GM15510 (cell line): ENCODE measurements around the gene ZBTB18.

Experiments used
- POLR2A ChIP-seq: IDR thresholded peaks from 3 replicates; pipeline ENCODE4 v1.6.1; 2011; ENCODE audit warnings: borderline replicate concordance; ENCODE audit not compliant: insufficient read length; ENCODE audit errors: extremely low read depth

Gene ZBTB18

DNA sequence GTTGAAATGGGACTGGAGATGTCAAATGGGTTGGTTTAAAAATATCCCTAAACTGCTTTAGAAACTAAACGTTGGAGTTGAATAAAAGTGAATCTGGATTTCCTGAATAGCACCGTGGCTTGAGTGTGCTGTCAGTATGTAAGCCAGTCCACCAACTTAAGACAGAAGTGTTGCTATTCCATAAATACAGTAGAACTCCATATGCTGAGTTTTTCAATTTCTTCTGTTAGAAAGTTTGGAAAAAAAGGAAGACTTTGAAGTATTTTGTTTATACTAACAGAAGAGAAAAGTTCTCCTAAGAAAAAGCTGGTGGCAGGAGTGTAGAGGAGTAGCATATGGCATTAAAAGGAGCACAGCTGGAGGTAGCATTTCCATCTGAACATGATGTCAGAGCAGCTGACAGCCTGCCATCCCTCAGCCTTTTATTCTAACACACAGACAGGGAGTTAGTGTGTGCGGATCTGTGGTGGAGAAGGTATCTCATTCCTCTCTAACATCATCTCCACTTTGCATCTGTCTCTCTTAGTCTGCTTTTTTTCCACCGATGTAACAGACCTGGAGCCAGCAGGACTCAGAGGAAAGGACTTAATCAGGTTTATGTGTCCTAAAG is at the start of gene ZBTB18:
Gene ZBTB18, plus strand, starts transcription at position 449 of the 610 bp plus-strand sequence. Its CDS starts 149 bp downstream, at position 598.
- TF ChIP-seq POLR2A, result no peak

DNA sequence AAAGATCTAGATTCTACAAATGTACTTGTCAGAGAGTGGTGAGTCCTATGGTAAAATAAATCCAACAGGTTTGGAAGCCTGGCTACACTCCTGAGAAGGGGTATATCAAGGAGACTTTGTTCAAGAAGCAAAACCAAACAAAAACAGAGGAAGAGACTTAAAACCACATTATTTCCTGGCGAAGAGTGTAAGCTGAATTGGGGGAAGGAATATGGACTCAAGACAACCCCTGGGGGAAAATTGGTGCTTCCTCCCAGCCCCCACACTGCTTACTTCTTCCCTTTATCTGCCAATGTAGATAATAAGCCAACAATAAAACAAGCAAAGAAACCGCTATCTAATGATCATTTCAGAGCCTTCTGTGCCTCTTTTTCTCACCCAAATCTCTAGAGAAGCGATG is 48.4 kb upstream of the ZBTB18 start:
- TF ChIP-seq POLR2A, result no peak

DNA sequence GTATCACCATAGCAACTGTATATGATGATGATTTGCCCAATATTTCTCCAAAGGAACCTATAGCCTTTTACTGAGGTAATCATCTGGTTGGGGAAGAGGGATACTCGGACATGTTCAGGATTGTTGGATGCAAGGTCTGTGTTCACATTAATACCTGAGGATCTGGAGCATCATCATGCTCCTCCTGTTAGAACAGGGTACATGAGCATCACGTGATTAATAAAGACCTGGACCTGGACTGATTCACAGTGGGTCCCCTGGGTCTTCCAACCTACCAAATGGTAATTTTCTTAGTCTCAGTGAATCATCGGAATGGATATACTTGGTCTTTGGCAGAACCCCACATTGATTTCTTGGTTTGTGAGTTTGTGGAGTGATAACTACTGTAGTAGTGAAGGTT is 45.6 kb upstream of the ZBTB18 start:
- no peak for TF ChIP-seq POLR2A

DNA sequence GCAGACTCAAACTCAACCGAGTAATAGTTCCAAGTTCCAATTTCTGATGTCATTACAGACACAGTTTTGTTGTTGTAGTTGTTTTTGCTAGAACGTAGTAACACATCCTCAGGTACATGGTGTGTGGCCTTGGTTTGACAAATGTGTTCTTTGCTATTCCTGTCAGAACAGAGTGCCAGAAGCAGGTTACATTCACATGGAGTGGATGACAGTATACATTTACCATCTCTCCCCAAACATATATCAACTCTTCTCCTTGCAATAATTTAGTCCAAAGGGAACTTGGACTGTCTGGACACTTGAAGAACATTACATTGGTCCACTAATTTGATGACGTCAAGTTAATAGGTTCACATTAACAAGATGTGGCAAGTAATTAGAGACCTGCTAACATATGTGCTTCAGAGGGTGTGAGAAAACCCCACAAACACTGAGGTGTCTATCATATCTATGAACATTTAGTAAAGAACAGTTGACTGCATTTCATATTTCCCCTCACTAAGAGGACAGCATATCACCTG is 44.6 kb upstream of the ZBTB18 start:
- TF ChIP-seq POLR2A, result no peak

DNA sequence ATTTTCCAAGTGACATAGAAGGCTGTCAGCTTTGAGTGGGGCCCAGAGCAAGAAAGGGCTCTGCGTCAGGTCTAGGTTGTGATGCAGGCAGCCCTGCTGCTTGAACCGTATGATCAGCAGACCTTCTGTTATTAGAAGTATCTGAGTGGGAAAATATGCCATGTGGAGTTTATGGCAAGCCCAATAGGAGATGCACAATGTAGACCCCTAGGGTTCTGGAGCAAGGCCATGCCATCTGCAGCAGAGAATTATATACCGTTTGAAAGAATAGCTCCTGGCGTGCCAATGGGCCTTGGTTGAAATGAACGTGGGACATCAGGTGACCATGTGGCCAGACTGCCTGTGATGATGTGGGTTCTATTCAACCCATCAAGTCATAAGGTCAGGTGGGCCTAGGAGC is 44.1 kb upstream of the ZBTB18 start:
- no peak for TF ChIP-seq POLR2A

DNA sequence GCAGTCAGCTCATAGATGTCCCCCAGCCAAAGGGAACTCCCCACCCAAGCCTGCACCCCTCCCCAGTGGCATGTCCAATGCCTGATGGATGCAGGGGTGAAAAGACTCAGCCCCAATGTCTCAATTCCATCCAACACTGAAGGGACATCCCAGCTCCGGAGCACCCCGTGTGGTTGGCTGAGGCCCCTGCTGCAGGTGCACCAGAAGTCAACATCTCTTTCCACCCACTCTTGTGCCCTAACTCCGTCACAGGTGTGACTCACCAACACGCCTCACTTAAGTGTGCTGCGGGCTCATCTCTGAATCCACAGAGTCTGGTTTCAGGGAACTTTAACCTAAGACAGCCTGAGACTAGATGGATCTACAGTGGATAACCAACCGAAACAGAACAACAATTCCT is 40.9 kb upstream of the ZBTB18 start:
- no peak for TF ChIP-seq POLR2A

DNA sequence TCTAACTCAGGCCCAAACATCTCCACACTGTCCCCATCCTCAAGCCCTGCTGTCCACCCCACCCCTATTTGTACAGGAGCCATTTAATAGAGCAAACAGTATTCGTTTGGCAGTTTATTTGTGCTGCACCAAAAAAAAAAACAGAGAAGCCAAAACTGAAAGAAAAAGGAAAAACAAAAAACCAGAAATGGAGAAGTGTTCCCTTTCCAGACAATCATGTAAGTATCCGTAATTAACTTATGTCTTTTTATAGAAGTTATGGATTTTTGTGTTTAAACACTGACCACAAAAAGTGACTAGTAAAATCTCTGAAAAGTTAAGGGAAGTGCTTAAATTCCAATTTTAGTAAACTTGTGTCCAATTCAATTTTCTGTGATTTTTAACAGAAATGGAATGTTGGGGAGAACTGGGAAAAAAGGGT is 40.4 kb upstream of the ZBTB18 start:
- no peak for TF ChIP-seq POLR2A

DNA sequence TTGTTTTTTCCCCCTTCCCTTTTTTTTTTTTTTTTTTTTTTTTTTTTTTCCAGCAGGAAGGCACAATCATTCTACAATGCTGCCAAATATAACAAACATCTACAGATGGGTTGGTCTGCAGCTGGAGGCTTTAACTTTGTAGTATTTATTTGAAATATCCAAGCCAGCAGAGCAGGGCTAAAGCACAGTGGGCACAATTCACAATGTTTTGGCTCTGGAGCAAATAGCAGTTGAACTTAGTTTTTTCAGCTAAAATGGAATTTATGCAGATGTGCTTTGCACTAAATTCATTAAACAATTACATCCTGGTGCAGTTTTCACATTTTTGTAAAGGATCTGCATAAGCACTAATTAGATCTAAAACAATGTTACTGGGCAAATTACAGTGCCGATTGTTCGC is 39.8 kb upstream of the ZBTB18 start:
- TF ChIP-seq POLR2A, result no peak

DNA sequence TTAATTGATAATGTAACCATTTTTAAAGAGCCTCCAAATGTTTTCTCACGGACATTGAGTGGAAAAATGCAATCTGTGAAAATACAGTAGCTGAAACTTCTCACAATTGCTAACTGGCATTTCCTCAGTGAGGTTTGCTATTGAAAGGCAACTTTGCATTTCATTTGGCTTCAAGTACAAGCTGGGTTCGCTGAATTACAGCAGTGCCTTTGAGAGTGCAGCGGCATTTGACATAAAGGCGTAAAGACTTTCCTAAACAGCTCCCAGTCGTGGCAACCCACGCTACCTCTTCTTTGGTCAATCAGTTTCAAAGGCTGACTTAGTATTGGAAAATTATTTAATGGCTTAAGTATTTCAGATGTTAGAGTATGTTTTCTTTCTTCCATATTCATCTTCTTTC is 39.3 kb upstream of the ZBTB18 start:
- no peak for TF ChIP-seq POLR2A

DNA sequence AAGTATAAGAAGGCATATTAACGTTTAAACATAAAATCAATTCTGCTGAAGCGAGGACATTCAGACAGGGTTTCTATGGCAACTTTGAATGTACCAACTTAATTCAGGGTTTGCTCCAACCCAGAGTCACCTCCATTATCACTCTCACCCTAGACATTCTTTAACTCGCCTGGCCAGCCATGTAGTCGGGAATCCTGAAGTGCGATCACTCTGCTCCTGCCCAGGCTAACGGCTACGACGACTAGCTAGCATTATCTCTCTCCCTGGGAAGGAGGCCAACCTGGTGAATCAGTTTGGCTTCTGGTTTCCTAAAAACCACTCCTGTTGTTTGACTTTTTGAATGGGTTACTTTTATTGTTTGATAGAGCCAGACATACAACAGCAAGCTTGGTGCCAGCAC is 38.9 kb upstream of the ZBTB18 start:
- no peak for TF ChIP-seq POLR2A

DNA sequence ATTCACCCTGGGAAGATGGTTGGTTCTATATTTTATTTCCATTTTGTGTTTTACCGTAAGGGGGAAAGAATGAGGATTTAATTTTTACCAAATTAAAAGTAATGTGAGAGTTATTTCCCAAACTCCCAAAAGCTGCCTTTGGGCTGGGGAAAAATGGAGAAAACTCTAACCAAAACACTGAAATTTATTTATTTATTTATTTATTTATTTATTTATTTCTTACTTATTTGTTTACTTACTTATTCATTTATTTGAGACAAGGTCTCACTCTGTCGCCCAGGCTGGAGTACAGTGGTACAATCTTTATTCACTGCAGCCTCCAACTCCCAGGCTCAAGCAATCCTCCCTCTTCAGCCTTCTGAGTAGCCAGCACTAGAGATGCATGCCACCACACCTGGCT is 38.0 kb upstream of the ZBTB18 start:
- no peak for TF ChIP-seq POLR2A

DNA sequence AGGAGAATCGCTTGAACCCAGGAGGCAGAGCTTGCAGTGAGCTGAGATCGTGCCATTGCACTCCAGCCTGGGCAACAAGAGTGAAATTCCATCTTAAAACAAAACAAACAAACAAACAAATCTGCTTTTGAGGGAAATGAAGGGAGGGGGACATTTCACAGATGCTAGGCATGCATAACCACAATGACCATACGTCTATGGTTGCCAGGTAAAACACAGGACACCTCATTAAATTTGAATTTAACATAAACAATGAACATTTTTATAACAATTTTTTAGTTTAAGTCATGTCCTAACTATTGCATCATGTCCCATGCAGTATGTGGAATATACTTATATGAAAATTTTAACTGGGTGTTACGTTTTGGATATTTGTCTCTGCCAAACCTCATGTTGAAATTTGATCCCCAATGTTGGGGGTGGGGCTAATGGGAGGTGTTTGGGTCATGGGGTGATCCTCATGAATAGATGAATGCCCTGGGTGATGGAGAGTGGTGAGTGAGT is 31.0 kb upstream of the ZBTB18 start:
- no peak for TF ChIP-seq POLR2A

DNA sequence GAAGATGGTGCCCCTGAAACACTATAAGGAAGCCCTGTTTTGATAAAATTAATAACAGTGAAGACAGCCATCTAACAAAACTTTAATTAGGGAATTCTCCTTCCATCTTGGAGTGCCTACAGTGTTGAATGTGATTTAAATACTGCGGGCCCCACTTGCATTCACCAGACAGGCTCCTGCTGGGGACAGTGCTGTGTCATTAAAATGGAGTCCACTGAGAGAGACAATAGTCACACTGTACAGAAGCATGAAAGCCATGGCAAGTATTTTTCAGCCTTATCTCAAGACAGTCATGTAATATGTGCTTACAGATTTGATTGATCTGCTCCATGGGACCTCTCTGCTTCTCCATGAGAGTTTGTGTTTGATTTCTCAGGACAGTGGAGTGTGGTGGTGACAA is 29.7 kb upstream of the ZBTB18 start:
- TF ChIP-seq POLR2A, result no peak

DNA sequence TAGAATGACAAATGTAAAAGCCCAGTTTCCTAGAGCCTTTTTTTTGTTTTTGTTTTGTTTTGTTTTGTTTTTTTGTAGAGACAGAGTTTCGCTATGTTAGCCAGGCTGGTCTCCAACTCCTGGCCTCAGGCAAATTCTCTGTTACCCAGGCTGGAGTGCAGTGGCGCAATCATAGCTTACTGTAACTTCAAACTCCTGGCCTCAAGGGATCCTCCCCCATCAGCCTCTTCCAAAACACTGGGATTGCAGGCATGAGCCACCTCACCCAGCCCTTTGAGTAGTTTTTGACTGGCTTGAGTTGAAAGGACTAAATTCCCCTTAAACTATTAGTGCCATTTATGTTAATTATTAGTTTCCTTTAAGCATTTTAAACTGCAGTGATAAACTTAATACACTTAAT is 28.8 kb upstream of the ZBTB18 start:
- no peak for TF ChIP-seq POLR2A

DNA sequence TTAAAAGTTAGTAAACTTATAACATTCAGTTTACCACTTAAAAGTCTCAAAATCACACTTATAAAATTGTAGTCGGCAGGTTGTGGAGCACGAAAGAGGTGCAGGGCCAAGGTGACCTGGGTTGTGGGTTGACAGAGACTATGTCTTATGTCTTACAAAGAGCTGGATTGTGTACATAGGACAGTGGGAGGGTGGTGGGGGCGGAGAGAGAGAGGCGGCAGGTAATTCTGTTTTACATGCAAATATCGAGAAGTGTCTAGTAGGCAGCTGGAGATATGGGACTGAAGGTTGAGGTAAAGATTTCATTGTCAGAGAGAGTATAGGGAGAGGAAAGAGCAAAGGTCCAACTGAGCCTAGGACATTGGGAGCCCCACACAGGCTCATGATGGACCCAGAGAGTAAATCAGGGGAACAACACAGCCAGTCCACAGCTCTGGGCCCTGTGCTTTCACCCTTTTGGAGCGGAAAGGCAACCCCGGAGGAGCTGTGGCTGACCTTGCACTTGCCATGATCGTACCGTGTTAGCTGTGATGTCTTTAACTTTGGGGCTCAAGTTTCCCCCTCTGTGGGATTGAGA is 28.1 kb upstream of the ZBTB18 start:
- no peak for TF ChIP-seq POLR2A

DNA sequence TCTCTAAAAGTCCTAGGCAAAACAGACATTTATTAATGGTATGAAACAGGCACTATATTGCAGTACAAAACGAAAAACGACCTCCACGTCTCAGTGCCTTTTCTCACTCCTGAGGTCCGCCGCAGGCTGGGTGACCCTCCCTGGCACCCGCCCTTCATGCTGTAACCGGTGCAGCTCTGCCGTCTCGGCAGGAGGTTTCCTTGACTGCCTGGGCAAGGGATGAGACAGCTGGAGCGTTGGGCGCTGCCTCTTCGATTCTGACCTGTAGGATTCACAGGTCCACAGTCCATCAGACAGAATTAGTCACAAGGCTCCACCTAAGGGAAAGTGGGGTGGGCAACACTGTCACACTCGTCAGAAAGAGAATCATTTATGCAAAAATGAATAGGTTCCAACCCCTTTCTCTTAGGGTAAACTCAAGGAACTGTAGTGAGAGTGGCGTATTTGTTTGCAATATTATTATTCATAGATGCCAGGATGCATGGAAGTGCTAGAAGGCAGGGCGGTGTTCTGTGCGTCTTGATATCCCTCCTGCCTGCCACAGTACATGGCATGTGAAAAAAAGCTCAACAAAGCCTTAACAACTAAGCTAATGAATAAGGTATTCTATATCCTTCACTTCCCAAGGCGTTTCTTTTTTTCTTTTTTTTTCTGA is 23.5 kb upstream of the ZBTB18 start:
- no peak for TF ChIP-seq POLR2A

DNA sequence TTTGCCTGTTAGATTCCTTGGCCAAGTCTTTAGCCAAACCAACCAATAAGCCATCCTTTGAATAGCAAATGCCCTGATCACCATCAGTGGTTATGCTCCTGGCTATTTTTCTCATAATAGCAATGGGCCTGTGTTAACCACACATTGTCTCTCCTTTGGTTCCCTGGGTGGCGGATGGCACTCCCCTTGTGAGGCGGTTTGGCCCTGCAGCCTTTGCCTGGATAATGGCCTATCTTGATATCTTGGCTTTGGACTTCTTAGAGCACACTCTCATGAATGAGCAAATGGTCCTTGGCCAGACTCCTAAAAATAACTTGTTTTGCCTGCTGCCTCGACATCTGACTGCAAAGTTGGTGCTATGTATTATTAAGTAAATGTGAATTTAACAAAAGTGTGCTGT is 22.4 kb upstream of the ZBTB18 start:
- no peak for TF ChIP-seq POLR2A

DNA sequence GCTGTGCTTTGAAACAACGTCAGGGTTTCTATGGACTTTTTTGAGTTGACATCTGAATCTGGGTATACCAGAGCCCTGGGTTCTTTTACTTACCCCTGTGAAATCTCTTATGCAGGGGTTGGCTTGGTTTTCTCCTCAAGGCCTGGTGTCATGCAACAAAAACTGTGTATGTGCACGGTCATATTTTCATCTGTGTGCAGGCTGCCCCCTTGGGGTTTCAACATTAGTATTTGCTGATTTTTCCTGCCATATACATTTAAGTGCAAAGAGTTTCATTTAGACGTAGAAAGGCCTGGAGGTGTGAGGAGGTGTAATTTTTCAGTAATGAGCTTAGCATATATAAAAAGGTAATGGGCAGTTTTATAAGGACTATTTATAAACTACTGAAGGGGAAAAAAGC is 22.0 kb upstream of the ZBTB18 start:
- TF ChIP-seq POLR2A, result no peak
